Left cardiac atrium (tissue), 4 donors: ENCODE measurements around the gene CNPY4. TPM values are rescaled to one million over a fixed set of nuclear protein-coding genes. Genes with fewer than 3 reads are reported as not detected.

Experiments
- ATAC-seq, 2 donors: fragments of 200-7000 bp; cut with Tn5 transposase; one replicate each; pipeline ENCODE4 v1.9.1; 2020; ENCODE audit warnings: mild to moderate bottlenecking in 2 of 2, moderate library complexity in 2 of 2
- DNase-seq: peaks from one replicate; pipeline ENCODE4 v3.0.0-alpha.2; 2020
- intact Hi-C, 2 donors: fragments of 100-400 bp; cut with DNase I; formaldehyde crosslinking; loops; one replicate each; pipeline versions ENCODE4 v1.14.1 to v1.15.1; 2022 to 2023
- total RNA-seq, 2 donors: library from RNA; stranded (reverse); fragmentation: NEBNext Ultra II Directional; extraction: Animal tissue kit (Norgen Biotek cat#: 25700); gene quantifications; one replicate each; pipeline ENCODE4 v1.2.1, GENCODE V29; 2021
- donor health status: DM: no; HTN: yes; CAD: no.
- donor health status: DM: no; HTN: yes; CAD: no; lungs with severe emphysema.
- donor health status: DM: yes; HTN: yes; CAD: no.
- donor health status: Dilated cardiomyopathy.

Gene CNPY4
- total RNA-seq, 2 donors from 2014 or later = 9.0 to 13.3 TPM

- no peak for ATAC-seq
- DNase-seq = no peak
- intact Hi-C loops = no loop called here
Measured at GRCh38 chr7:100089458-100090196, 29.8 kb upstream of the CNPY4 start.

GRCh38 chr7:100090527-100091410 lies 28.7 kb upstream of the CNPY4 start:
- no peak for ATAC-seq
- DNase-seq = no peak
- intact Hi-C loops = no loop called here

- ATAC-seq = no peak
- intact Hi-C loops = no loop called here
- DNase-seq = no peak
Measured at GRCh38 chr7:100091411-100092181, 27.8 kb upstream of the CNPY4 start.

DNA sequence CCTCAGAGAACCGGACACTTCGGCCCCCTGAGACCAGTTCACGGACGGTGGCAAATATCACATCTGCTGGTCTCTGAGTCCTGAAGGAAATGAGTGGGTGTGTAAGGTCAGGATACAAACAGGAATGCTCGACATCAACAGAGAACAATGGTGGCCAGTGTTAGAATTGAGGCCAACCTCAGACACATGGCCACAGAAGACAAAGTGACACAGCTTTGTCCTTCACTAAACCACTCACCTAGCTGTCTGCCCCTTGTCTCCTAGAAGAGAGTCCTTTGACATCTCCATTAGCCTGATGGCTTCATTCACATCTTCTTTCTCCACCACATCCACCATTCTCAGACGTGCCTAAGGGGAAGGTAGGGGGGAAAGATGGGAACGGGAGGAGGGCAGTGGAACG lies 26.4 kb upstream of the CNPY4 start:
- DNase-seq = no peak
- ATAC-seq = no peak
- intact Hi-C loops = no loop called here

- intact Hi-C loops = no loop called here
Measured at GRCh38 chr7:100093498-100093897, 25.9 kb upstream of the CNPY4 start.

DNA sequence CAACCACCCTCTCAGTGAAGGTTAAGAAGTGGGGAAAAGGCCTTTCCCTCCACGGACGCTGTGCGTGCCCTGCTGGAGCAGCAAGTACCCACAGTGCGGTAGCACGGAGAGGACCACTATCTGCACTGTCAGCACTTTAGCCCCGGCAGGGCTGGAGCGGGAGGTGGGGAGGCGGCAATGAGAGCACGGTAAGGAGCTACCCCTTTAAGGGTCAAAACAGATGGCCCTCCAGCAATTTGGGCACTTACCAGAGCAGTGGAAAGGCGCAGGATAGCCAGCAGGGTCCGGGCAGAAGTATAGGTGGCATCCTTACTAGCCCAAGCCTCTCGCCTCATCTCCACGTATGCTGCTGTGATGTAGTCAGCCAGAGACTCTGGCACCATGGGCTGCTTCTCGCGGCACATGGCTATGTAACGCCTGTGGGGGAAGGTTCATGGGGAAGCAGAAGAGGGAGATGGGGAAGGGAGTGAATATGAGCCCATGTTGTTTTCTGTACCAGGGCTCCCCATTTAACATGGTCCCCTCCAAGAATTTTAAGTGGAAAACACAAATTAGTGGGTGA lies 25.4 kb upstream of the CNPY4 start:
- no peak for DNase-seq
- ATAC-seq = peak in 1 of 2 donors; percentile 34
- intact Hi-C loops = no loop called here

More at GRCh38 chr7:100093498-100093897, 25.9 kb upstream of the CNPY4 start:
- DNase-seq = no peak
- ATAC-seq = peak in 1 of 2 donors; percentile 59

GRCh38 chr7:100095289-100095688 lies 24.1 kb upstream of the CNPY4 start:
- ATAC-seq (no peak), DNase-seq (no peak)
- intact Hi-C loops = no loop called here

- intact Hi-C loops = no loop called here
- DNase-seq (no peak), ATAC-seq (no peak)
Measured at GRCh38 chr7:100095704-100096103, 23.7 kb upstream of the CNPY4 start.

DNA sequence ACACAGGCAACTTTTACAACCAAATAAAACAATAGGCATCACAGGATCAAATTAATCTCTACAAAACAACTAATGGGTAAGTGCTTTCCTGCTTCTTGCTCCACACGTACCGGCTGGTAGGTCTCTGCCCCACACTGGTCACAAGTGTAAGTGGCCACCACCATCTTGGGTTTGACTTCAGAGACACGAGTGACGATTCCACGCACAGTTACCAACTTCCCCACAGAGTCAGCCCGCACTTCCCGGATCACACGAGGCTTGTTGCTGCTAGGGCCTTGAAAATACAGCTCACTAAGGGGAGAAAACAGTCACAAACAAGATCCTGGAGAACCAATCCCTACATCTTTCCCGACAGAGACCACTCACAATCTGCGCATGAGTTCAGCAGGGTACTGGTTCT lies 20.5 kb upstream of the CNPY4 start:
- intact Hi-C loops = no loop called here
- no peak for ATAC-seq
- no peak for DNase-seq

GRCh38 chr7:100099452-100099851 lies 20.0 kb upstream of the CNPY4 start:
- ATAC-seq (no peak), DNase-seq (no peak)
- intact Hi-C loops = no loop called here

DNA sequence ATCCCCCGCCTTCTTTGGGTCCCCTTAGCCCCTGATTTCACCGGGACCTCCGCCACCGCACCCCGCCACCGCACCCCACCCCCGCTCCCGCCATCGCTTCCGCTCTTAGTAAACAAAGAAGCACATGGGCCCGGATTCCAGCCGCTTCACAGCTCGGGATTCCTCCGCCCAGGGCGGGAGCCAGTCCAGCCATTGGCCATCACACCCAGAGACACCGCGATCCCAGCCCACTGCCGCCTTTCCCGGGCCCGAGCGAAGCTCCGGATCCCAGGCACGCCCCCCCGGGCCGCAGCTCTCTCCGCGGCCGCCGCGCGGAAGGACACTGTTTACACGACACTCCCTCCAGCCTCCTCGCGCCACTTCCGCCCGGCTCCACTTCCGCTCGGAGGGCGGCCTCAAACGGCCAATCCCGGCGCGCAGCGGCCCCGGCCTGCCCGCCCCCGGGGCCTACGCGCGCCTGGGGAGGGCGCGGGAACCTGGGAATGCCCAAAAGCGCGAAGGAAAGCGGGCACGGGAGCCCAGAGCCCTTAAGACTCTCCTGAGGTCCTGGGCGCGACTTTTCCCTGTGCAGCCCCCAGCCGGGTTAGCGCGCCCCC lies 18.9 kb upstream of the CNPY4 start:
- peak; percentile 92 to 95 for ATAC-seq
- peak; percentile 94 for DNase-seq
- intact Hi-C loops = no loop called here

- intact Hi-C loops = no loop called here
- ATAC-seq (peak; percentile 96 to 97), DNase-seq (peak; percentile 99)
Measured at GRCh38 chr7:100101016-100101862, 18.2 kb upstream of the CNPY4 start, which contains the start of the genes AP4M1 and MCM7. Gene AP4M1 (plus strand): TSS chr7:100101643. CDS start chr7:100101715, 72 bp downstream. Gene MCM7 (minus strand): TSS chr7:100101397. CDS start chr7:100101294, 103 bp downstream.

DNA sequence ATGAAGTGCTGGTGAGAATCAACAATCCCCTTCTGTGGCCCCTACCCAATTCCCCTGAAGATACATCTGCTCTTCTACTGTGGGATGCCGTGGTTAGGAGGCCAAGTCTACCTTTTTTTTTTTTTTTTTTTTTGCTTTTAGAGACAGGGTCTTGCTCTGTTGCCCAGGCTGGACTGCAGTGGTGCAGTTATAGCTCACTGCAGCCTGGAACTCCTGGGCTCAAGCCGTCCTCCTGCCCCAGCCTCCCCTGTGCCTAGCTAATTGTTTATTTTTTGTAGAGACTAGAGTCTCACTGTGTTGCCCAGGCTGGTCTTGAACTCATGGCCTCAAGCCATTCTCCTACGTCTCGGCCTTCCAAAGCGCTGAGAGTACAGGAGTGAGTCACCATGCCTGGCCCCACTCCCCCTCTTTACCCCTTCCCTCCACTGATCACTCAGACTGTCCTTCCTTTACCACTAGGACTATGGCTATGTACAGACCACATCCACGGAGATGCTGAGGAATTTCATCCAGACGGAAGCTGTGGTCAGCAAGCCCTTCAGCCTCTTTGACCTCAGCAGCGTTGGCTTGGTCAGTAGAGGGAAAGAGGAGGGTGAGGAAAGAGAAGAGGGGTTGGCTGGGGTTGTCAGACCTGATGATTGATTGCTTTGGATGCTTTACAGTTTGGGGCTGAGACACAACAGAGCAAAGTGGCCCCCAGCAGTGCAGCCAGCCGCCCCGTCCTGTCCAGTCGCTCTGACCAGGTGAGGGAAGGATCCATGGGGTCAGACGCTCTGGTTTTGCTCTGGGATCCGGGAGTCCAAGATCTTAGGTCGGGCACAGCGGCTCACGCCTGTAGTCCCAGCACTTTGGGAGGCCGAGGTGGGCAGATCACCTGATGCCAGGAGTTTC lies 16.2 kb upstream of the CNPY4 start:
- intact Hi-C loops = no loop called here
- no peak for ATAC-seq
- DNase-seq = no peak

DNA sequence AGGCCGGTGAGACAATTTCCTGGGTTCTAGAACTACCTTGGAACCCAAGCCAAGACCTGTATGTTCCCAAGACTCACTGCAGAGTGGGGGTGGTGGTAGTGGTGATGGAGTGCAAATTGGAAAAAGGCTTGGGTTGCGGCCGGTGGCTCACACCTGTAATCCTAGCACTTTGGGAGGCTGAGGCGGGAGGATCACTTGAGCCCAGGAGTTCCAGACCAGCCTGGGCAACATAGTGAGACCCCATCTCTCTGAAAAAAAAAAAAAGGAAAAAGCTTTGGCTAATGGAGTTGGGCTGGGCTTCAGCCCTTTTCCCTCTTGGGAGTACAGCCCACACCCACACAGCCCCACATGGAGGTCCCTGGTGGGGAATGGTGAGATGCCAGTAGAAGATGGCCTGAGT lies 13.9 kb upstream of the CNPY4 start:
- ATAC-seq (no peak), DNase-seq (no peak)

DNA sequence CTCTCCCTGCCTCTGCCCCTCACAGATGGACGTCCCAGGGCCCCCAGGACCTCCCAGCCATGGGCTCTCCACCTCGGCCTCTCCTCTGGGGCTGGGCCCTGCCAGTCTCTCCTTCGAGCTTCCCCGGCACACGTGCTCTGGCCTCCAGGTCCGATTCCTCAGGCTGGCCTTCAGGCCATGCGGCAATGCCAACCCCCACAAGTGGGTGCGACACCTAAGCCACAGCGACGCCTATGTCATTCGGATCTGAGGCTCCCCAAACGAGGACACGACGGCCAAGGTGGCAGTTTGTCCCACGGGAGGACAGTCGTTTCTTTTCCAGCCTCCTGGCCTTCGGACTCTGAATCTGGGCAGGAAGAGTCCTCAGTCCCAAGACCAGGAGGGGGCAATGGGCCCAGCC lies 12.8 kb upstream of the CNPY4 start:
- ATAC-seq (no peak), DNase-seq (no peak)
- intact Hi-C loops = no loop called here

More for the DNA sequence above, 13.9 kb upstream of the CNPY4 start:
- intact Hi-C loops = no loop called here

- no peak for DNase-seq
- intact Hi-C loops = no loop called here
- no peak for ATAC-seq
Measured at GRCh38 chr7:100107125-100107737, 12.2 kb upstream of the CNPY4 start.

DNA sequence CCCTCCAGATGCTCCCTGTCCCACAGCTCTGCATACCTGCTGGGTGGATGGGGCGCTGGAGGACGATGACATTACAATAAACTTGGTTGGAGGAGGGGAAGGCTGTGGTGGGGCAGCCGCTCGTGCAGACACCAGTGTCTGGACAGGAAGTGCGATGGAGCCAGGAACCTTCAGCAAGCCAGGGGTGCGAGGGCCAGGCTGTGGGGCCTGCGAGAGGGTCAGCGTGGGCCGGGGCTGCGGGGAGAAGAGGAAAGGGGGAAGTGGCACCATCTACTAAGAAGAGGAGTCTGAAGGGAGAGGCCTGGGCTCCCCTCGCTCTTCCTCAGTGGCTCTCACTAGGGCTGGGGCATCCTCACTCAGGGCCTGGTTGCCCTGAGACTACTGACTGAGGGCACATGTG lies 11.5 kb upstream of the CNPY4 start:
- ATAC-seq = no peak
- intact Hi-C loops = no loop called here
- no peak for DNase-seq
